Measurements from ENCODE around the gene SPATA1. TPM values are rescaled to one million over a fixed set of nuclear protein-coding genes. Genes with fewer than 3 reads are reported as not detected.

SPATA1 gene
- total and polyA plus RNA-seq, 2 of the 13 experiments (the other 11 are each of a cell fraction or from before 2014, with no cell fraction given) = 0.70 to 1.4 TPM

DNA sequence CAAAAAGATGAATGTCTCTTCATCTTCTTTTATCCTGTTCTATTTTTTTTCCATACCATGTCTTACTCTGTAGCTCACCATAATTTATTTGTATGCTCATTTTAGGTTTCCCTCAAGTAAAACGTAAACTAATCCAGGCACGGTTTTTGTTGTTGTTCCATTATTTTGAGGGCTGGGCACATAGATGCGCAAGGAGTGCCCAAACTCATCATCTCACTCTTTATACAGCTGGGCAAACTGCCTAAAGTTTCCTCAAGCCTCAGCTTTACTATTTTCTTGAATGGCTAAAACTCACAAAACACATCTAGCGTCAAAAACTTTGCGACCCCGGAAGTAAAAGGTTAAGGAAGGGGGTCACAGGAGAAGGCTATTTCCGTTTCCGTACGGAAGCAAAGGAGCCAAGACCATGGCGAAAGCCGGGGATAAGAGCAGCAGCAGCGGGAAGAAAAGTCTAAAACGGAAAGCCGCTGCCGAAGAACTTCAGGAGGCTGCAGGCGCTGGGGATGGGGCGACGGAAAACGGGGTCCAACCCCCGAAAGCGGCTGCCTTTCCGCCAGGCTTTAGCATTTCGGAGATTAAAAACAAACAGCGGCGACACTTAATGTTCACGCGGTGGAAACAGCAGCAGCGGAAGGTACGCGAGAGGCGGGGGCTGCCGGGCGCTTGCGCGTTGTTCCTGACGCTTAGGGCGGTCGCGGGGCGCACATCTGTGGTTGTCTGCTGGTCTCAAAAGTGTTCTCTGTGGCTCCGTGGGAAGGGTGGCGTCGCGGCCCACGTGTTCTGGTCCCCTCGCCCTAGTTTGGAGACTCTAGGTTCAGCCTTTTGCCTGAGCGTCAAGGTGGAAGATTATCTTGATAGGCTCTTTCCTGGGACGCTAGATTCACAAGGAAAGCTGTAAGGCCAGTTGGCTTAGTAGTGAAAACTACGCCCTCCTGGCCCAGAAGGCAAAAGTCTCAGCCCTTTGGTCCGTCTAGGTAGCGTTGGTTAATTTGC lies 27.0 kb upstream of the SPATA1 start, which contains the start of gene RPF1 (continued):
- TF ChIP-seq, protein P1, sequence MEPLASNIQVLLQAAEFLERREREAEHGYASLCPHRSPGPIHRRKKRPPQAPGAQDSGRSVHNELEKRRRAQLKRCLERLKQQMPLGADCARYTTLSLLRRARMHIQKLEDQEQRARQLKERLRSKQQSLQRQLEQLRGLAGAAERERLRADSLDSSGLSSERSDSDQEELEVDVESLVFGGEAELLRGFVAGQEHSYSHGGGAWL (CRISPR knock-in tag; IDR thresholded peaks at IDR 0.05) = no peak
- TF ChIP-seq ETV5 (CRISPR knock-in tag; IDR thresholded peaks at IDR 0.05; ENCODE audit: borderline replicate concordance) = peak; percentile 58
- peak; percentile 53 for TF ChIP-seq RXRA (CRISPR knock-in tag; IDR thresholded peaks at IDR 0.05)
- TF ChIP-seq, protein P2, sequence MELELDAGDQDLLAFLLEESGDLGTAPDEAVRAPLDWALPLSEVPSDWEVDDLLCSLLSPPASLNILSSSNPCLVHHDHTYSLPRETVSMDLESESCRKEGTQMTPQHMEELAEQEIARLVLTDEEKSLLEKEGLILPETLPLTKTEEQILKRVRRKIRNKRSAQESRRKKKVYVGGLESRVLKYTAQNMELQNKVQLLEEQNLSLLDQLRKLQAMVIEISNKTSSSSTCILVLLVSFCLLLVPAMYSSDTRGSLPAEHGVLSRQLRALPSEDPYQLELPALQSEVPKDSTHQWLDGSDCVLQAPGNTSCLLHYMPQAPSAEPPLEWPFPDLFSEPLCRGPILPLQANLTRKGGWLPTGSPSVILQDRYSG (CRISPR knock-in tag; IDR thresholded peaks at IDR 0.05) = 0 out of 2 replicates have a peak, but pooled peaks have one; percentile 30
- peak; percentile 79; the same call in 1 of the 2 replicates for TF ChIP-seq ETV6 (CRISPR knock-in tag; conservative IDR thresholded peaks at IDR 0.05)
- TF ChIP-seq ZNF292 (CRISPR knock-in tag; IDR thresholded peaks at IDR 0.05; ENCODE audit: borderline replicate concordance, low read depth) = no peak
- TF ChIP-seq, protein P3, sequence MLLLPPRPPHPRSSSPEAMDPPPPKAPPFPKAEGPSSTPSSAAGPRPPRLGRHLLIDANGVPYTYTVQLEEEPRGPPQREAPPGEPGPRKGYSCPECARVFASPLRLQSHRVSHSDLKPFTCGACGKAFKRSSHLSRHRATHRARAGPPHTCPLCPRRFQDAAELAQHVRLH (CRISPR knock-in tag; IDR thresholded peaks at IDR 0.05; ENCODE audit: borderline replicate concordance, low read depth) = no peak; the same call in 1 of the 2 replicates
- TF ChIP-seq HOXA3 (CRISPR knock-in tag; IDR thresholded peaks at IDR 0.05) = peak; percentile 56
- peak; percentile 91 for TF ChIP-seq THAP11 (CRISPR knock-in tag; IDR thresholded peaks at IDR 0.05)
- TF ChIP-seq, protein P4, sequence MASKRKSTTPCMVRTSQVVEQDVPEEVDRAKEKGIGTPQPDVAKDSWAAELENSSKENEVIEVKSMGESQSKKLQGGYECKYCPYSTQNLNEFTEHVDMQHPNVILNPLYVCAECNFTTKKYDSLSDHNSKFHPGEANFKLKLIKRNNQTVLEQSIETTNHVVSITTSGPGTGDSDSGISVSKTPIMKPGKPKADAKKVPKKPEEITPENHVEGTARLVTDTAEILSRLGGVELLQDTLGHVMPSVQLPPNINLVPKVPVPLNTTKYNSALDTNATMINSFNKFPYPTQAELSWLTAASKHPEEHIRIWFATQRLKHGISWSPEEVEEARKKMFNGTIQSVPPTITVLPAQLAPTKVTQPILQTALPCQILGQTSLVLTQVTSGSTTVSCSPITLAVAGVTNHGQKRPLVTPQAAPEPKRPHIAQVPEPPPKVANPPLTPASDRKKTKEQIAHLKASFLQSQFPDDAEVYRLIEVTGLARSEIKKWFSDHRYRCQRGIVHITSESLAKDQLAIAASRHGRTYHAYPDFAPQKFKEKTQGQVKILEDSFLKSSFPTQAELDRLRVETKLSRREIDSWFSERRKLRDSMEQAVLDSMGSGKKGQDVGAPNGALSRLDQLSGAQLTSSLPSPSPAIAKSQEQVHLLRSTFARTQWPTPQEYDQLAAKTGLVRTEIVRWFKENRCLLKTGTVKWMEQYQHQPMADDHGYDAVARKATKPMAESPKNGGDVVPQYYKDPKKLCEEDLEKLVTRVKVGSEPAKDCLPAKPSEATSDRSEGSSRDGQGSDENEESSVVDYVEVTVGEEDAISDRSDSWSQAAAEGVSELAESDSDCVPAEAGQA (IDR thresholded peaks at IDR 0.05; ENCODE audit: low read depth) = peak; percentile 77
- TF ChIP-seq, protein P4 (CRISPR knock-in tag; IDR thresholded peaks at IDR 0.05; ENCODE audit: borderline replicate concordance) = no peak
- TF ChIP-seq BORCS8-MEF2B (CRISPR knock-in tag; IDR thresholded peaks at IDR 0.05) = peak; percentile 72; the same call in 1 of the 2 replicates
- TF ChIP-seq MXD4 (CRISPR knock-in tag; IDR thresholded peaks at IDR 0.05) = peak; percentile 43; the same call in 1 of the 2 replicates
- peak; percentile 83 for TF ChIP-seq ZSCAN29 (CRISPR knock-in tag; conservative IDR thresholded peaks at IDR 0.05)
- peak in 1 of 2 experiments; percentile 43; a peak in 1 of 4 replicates for TF ChIP-seq KLF16 (CRISPR knock-in tag; IDR thresholded peaks at IDR 0.05)
- TF ChIP-seq U2AF2 (IDR thresholded peaks at IDR 0.05; ENCODE audit: low read depth, low read length) = no peak
- TF ChIP-seq, protein P5, sequence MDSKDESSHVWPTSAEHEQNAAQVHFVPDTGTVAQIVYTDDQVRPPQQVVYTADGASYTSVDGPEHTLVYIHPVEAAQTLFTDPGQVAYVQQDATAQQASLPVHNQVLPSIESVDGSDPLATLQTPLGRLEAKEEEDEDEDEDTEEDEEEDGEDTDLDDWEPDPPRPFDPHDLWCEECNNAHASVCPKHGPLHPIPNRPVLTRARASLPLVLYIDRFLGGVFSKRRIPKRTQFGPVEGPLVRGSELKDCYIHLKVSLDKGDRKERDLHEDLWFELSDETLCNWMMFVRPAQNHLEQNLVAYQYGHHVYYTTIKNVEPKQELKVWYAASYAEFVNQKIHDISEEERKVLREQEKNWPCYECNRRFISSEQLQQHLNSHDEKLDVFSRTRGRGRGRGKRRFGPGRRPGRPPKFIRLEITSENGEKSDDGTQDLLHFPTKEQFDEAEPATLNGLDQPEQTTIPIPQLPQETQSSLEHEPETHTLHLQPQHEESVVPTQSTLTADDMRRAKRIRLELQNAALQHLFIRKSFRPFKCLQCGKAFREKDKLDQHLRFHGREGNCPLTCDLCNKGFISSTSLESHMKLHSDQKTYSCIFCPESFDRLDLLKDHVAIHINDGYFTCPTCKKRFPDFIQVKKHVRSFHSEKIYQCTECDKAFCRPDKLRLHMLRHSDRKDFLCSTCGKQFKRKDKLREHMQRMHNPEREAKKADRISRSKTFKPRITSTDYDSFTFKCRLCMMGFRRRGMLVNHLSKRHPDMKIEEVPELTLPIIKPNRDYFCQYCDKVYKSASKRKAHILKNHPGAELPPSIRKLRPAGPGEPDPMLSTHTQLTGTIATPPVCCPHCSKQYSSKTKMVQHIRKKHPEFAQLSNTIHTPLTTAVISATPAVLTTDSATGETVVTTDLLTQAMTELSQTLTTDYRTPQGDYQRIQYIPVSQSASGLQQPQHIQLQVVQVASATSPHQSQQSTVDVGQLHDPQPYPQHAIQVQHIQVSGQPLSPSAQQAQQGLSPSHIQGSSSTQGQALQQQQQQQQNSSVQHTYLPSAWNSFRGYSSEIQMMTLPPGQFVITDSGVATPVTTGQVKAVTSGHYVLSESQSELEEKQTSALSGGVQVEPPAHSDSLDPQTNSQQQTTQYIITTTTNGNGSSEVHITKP (CRISPR knock-in tag; IDR thresholded peaks at IDR 0.05; ENCODE audit: low read depth) = 0 out of 2 replicates have a peak, but pooled peaks have one; percentile 55
